HepG2 (cell line): ENCODE results near the gene NUP58. TPM values are rescaled to one million over a fixed set of nuclear protein-coding genes. Genes with fewer than 3 reads are reported as not detected.

Source experiments
- ATAC-seq: fragments of 200-7000 bp; cut with Tn5 transposase; 3 replicates; pipeline ENCODE4 v1.9.1; 2020; ENCODE audit warnings: mild to moderate bottlenecking, moderate library complexity
- BruUV-seq: library from RNA; stranded (reverse); fragments of 400-500 nt; replicated peaks from 2 replicates; lab custom pipeline; 2021; lab: Mats Ljungman, UMichigan
- CTCF ChIA-PET: fragments of 300-600 bp; formaldehyde crosslinking; extraction: SDS; loops from one replicate; lab custom pipeline; 2021; ENCODE audit warnings: low total read pairs, inconsistent platforms, low intra/inter-chr PET ratio; lab: Yijun Ruan, JAX
- POLR2A ChIA-PET: fragments of 350-600 bp; sonication (Branson Sonifier 250); formaldehyde crosslinking; loops from one replicate; lab custom pipeline; 2020; ENCODE audit warnings: antibody characterized with exemption, inconsistent platforms; lab: Yijun Ruan, JAX
- DNase-seq: peaks from one replicate; pipeline ENCODE4 v3.0.0-alpha.2; 2015; ENCODE audit warnings: low spot score
- FAIRE-seq: peaks from 3 replicates; lab custom pipeline; 2011; peaks lifted over from hg19 to GRCh38; lab: Jason Lieb, UNC
- H2AFZ ChIP-seq: one replicate; pipeline ENCODE4 v1.6.1; 2011; ENCODE audit warnings: low read length, inconsistent platforms
- H3K27ac ChIP-seq: fragments of 300-600 bp; 3 replicates; pipeline ENCODE4 v1.8.0; 2011; ENCODE audit warnings: mixed run types, mild to moderate bottlenecking, mixed read lengths, low read length, inconsistent platforms; ENCODE audit not compliant: insufficient read depth; ENCODE audit errors: extremely low read length
- H3K27me3 ChIP-seq, 2 experiments: fragments of 200-600 bp in 1 of 2; 2 replicates in 1 of 2; 3 replicates in 1 of 2; pipeline versions ENCODE4 v1.6.0 to v1.8.0; 2011; ENCODE audit warnings: low read length in 2 of 2, mild to moderate bottlenecking in 2 of 2, moderate library complexity in 2 of 2, inconsistent platforms in 1 of 2; ENCODE audit not compliant: insufficient read depth in 2 of 2, control insufficient read depth in 1 of 2
- H3K36me3 ChIP-seq, 2 experiments: fragments of 200-600 bp in 1 of 2; replicated peaks in 1 of 2; 2 replicates in 1 of 2; 3 replicates in 1 of 2; pipeline versions ENCODE4 v1.5.1 to v1.8.0; 2011; ENCODE audit warnings: low read length in 2 of 2, inconsistent platforms in 1 of 2; ENCODE audit not compliant: insufficient read depth in 2 of 2, control insufficient read depth in 1 of 2
- H3K4me1 ChIP-seq: 2 replicates; pipeline ENCODE4 v1.5.1; 2012; ENCODE audit warnings: low read length, inconsistent platforms; ENCODE audit not compliant: insufficient read depth
- H3K4me2 ChIP-seq: 2 replicates; pipeline ENCODE4 v1.6.0; 2011; ENCODE audit warnings: low read depth, low read length, inconsistent platforms
- H3K4me3 ChIP-seq, 3 experiments: fragments of 200-600 bp in 1 of 3; sonication (generic), shearing (Covaris generic) in 1 of 3; replicated peaks in 1 of 3; 2 replicates each; pipeline ENCODE4 v1.5.1; 2011 to 2016; ENCODE audit warnings: low read length in 3 of 3, inconsistent platforms in 2 of 3, low read depth in 2 of 3, mild to moderate bottlenecking in 2 of 3, control low read depth in 1 of 3, mixed read lengths in 1 of 3; ENCODE audit not compliant: insufficient read depth in 1 of 3
- H3K79me2 ChIP-seq: one replicate; pipeline ENCODE4 v1.6.1; 2011; ENCODE audit warnings: low read length, inconsistent platforms; ENCODE audit not compliant: insufficient read depth
- H3K9ac ChIP-seq: 2 replicates; pipeline ENCODE4 v1.6.0; 2011; ENCODE audit warnings: mild to moderate bottlenecking, low read depth, low read length, inconsistent platforms; ENCODE audit not compliant: insufficient read depth
- H3K9me3 ChIP-seq: 2 replicates; pipeline ENCODE4 v1.5.1; 2012; ENCODE audit warnings: mild to moderate bottlenecking, low read length
- H4K20me1 ChIP-seq: 2 replicates; pipeline ENCODE4 v1.6.0; 2011; ENCODE audit warnings: inconsistent platforms, mild to moderate bottlenecking, low read length, moderate library complexity; ENCODE audit not compliant: insufficient read depth
- ATF5 ChIP-seq: sonication (generic); formaldehyde crosslinking; IDR thresholded peaks from 2 replicates; pipeline ENCODE4 v1.4.0; 2020; ENCODE audit warnings: mild to moderate bottlenecking, low read depth, missing genetic modification reagents
- NR2F2 ChIP-seq: IDR thresholded peaks from 2 replicates; pipeline ENCODE4 v1.6.1; 2012; ENCODE audit warnings: low read depth, inconsistent platforms, borderline replicate concordance
- PATZ1 ChIP-seq: sonication (generic); formaldehyde crosslinking; IDR thresholded peaks from 2 replicates; pipeline ENCODE4 v1.4.0; 2020; ENCODE audit warnings: missing genetic modification reagents
- U2AF2 ChIP-seq: fragments of 200-400 bp; formaldehyde crosslinking; IDR thresholded peaks from 2 replicates; pipeline ENCODE4 v1.6.1; 2017; ENCODE audit warnings: low read depth, mild to moderate bottlenecking, low read length
- ZBTB39 ChIP-seq: sonication (generic); formaldehyde crosslinking; IDR thresholded peaks from 2 replicates; pipeline ENCODE4 v1.5.0; 2020; ENCODE audit warnings: missing genetic modification reagents
- ZNF75D ChIP-seq: sonication (generic); formaldehyde crosslinking; IDR thresholded peaks from 2 replicates; pipeline ENCODE4 v1.8.1; 2023; ENCODE audit warnings: missing genetic modification reagents, mild to moderate bottlenecking, borderline replicate concordance
- WGBS: methylation state at CpG from one replicate; pipeline ENCODE4 v1.1.6; 2017; ENCODE audit warnings: low lambda C conversion rate; 5-methylcytosine and 5-hydroxymethylcytosine counted together
- in situ Hi-C: cut with HindIII; loops from 2 replicates; pipeline ENCODE4 v1.10.0; 2017; ENCODE audit warnings: low pct_unique_long_range_greater_than_20kb; ENCODE audit not compliant: extremely low pct_ligation_motif_present
- intact Hi-C: fragments of 100-400 bp; cut with micrococcal nuclease; formaldehyde crosslinking; loops from one replicate; pipeline ENCODE4 v1.10.0; 2022; ENCODE audit not compliant: unreplicated experiment
- polyA plus RNA-seq, 8 experiments: library from polyadenylated mRNA; depleted of rRNA in 3 of 8; stranded (reverse) in 7 of 8; unstranded in 1 of 8; fragments of >200 nt; fragmentation: Illumina TruSeq in 4 of 8; extraction: Trizol in 4 of 8; gene quantifications; 2 replicates each; pipeline versions ENCODE4 v1.2.1 to v1.2.3, GENCODE V29; 2011 to 2016; ENCODE audit warnings: low read depth in 4 of 8, missing spikeins in 1 of 8, mixed read lengths in 1 of 8; ENCODE audit not compliant: insufficient read depth in 1 of 8
- total RNA-seq, 5 experiments: library from RNA; depleted of rRNA; stranded (reverse); fragments of >200 nt; fragmentation: Illumina TruSeq; extraction: Trizol; gene quantifications; 2 replicates each; pipeline ENCODE4 v1.2.3, GENCODE V29; 2016; ENCODE audit warnings: low read depth in 1 of 5

Gene NUP58
- total and polyA plus RNA-seq, 2 of the 13 experiments (the other 11 are each of a cell fraction or from before 2014, with no cell fraction given): 45.4 to 46.5 TPM

GRCh38 chr13:25302121-25302520 lies 696 bp downstream of the NUP58 start:
- in situ Hi-C loops: no loop called here
- FAIRE-seq (no peak), DNase-seq (no peak), ATAC-seq (no peak)
- peak overlapping the region; percentile 85 to 96 (median 89) for H3K4me3 ChIP-seq
- peak overlapping the region; percentile 84 for H3K9ac ChIP-seq
- H4K20me1 ChIP-seq: no peaks in the 10 kb centered on the region; the same call in 1 of the 2 replicates
- ChIA-PET CTCF (no interaction called here), POLR2A (interaction anchor here (0.8 kb wide), 1 partner anchor 12 kb away, joined by 3 read pairs; no protein-coding TSS in a partner anchor)
- no peaks in the 10 kb centered on the region for H3K36me3 ChIP-seq
- H3K4me2 ChIP-seq: peak overlapping the region; percentile 83
- intact Hi-C loops: no loop called here
- H3K79me2 ChIP-seq: peaks cover 52% of the 10 kb centered on the region
- H3K9me3 ChIP-seq: no peaks in the 10 kb centered on the region
- H3K27me3 ChIP-seq: no peaks in the 10 kb centered on the region; a peak in 1 of 5 replicates
- peaks cover 51% of the 10 kb centered on the region for H3K4me1 ChIP-seq
- BruUV-seq: TSS peak; percentile 72
- no peak overlapping the region for H2AFZ ChIP-seq
- WGBS: 2% methylated on average over 7 of the region's 7 CpGs
- TF ChIP-seq U2AF2 (no peak), ATF5 (CRISPR knock-in tag) (no peak), PATZ1 (CRISPR knock-in tag) (no peak), NR2F2 (no peak), ZBTB39 (CRISPR knock-in tag) (no peak), ZNF75D (no peak)
- H3K27ac ChIP-seq: peak overlapping the region; percentile 80
